Esophagus muscularis mucosa (tissue), 4 donors: ENCODE measurements around the gene SHC1.

Source experiments
- CTCF ChIP-seq, 3 experiments: fragments of 200-600 bp in 2 of 3; fragments of 450-650 bp in 1 of 3; sonication (generic) in 2 of 3; IDR thresholded peaks; one replicate each; pipeline ENCODE4 v1.5.1; 2017 to 2019; ENCODE audit warnings: antibody characterized with exemption in 3 of 3, mild to moderate bottlenecking in 2 of 3, moderate library complexity in 1 of 3
- EP300 ChIP-seq: sonication (generic); formaldehyde crosslinking; IDR thresholded peaks from one replicate; pipeline ENCODE4 v1.6.1; 2017; ENCODE audit warnings: antibody characterized with exemption
- POLR2A ChIP-seq: fragments of 450-650 bp; IDR thresholded peaks from one replicate; pipeline ENCODE4 v1.6.1; 2017; ENCODE audit warnings: antibody characterized with exemption, moderate library complexity, mild to moderate bottlenecking, low read depth
- POLR2AphosphoS5 ChIP-seq, 2 donors: sonication (generic); formaldehyde crosslinking; IDR thresholded peaks; one replicate each; pipeline ENCODE4 v1.6.1; 2017; ENCODE audit warnings: antibody characterized with exemption in 2 of 2

DNA sequence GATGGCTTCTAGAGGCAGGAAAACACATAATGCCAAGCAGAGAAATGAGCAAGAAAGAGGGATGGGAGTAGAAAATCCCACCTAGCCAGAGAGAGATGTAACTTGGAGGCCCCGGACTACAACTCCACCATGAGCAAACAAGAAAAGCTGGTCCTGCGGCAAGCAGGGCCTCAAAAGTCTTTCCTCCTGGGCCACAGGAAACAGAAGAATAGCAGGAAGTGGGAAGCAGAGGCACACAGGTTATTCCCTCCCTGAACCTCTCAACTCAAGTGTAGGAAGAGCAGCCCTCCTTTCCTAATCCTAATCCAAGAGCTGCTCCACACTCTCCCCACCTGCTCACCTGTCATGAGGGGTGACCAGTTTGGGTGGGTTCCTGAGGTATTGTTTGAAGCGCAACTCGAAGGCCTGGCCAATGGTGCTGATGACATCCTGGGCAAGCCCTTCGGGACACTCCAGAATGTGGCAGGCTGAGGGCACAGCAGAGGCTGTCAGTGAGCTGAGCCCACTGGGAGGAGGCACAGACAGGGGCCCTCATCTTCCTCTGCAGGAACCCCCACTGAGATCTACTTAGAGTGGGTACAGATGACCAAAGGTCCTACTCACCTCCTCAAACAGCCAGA, 3.1 kb downstream of the SHC1 start:
- no peak for TF ChIP-seq CTCF (IDR thresholded peaks at IDR 0.05)
- no peak for TF ChIP-seq POLR2A
- no peak for TF ChIP-seq POLR2AphosphoS5 (IDR thresholded peaks at IDR 0.05)
- TF ChIP-seq EP300, result no peak
